ENCODE data around the gene ALX4.

GRCh38 chr11:44300844-44301563, 8.9 kb downstream of the ALX4 start:
- TF ChIP-seq CHD2 (IDR thresholded peaks at IDR 0.05; ENCODE audit: low read length, partially characterized antibody) (no peak), POLR2AphosphoS5 (IDR thresholded peaks at IDR 0.05; ENCODE audit: low read depth, low read length) (no peak), CTCF (IDR thresholded peaks at IDR 0.05) (no peak), ELF1 (IDR thresholded peaks at IDR 0.05) (no peak), ZBTB33 (IDR thresholded peaks at IDR 0.05; ENCODE audit: borderline replicate concordance, low read depth) (no peak), REST (IDR thresholded peaks at IDR 0.05; ENCODE audit: low read depth, low read length) (no peak)

Data from SK-N-SH (cell line).